SKM-1 (cell line): ENCODE results near the gene MCM6.
"Not testable (repeated sequence)": the region's sequence is repeated elsewhere in the genome, so short reads cannot be mapped to it uniquely, and the experiment has no call there.

ENCODE experiments used
- DNase-seq: peaks from one replicate; lab custom pipeline; 2025; ENCODE audit not compliant: unreplicated experiment; lab: John Stamatoyannopoulos, UW

Gene MCM6

GRCh38 chr2:135876066-135876711 lies at the start of gene MCM6:
TSS of gene MCM6 (minus strand) at chr2:135876443. CDS start at chr2:135876365, 78 bp downstream.
- peak; percentile 94 for DNase-seq

GRCh38 chr2:135925571-135925970 lies 49.3 kb upstream of the MCM6 start:
- no peak for DNase-seq

- DNase-seq, result peak; percentile 14
Measured at GRCh38 chr2:135916207-135916606, 40.0 kb upstream of the MCM6 start.

GRCh38 chr2:135914485-135914884 lies 38.2 kb upstream of the MCM6 start:
- no peak for DNase-seq

- DNase-seq, result no peak
Measured at GRCh38 chr2:135913727-135914365, 37.6 kb upstream of the MCM6 start.

- DNase-seq, result no peak
Measured at GRCh38 chr2:135909976-135910375, 33.7 kb upstream of the MCM6 start.

- DNase-seq, result no peak
Measured at GRCh38 chr2:135905679-135906078, 29.4 kb upstream of the MCM6 start.

GRCh38 chr2:135904341-135904989 lies 28.2 kb upstream of the MCM6 start:
- no peak for DNase-seq

GRCh38 chr2:135903650-135904049 lies 27.4 kb upstream of the MCM6 start:
- no peak for DNase-seq

- DNase-seq, result no peak
Measured at GRCh38 chr2:135899567-135899966, 23.3 kb upstream of the MCM6 start.

GRCh38 chr2:135898234-135898786 lies 22.1 kb upstream of the MCM6 start:
- no peak for DNase-seq

GRCh38 chr2:135894930-135895329 lies 18.7 kb upstream of the MCM6 start:
- no peak for DNase-seq

GRCh38 chr2:135893374-135893794 lies 17.1 kb upstream of the MCM6 start:
- DNase-seq, result no peak

- no peak for DNase-seq
Measured at GRCh38 chr2:135890835-135891234, 14.6 kb upstream of the MCM6 start.

- no peak for DNase-seq
Measured at GRCh38 chr2:135890149-135890548, 13.9 kb upstream of the MCM6 start.

GRCh38 chr2:135888587-135888986 lies 12.3 kb upstream of the MCM6 start:
- not testable (repeated sequence) for DNase-seq

GRCh38 chr2:135885709-135886108 lies 9.5 kb upstream of the MCM6 start:
- no peak for DNase-seq

GRCh38 chr2:135882415-135882814 lies 6.2 kb upstream of the MCM6 start:
- no peak for DNase-seq

- DNase-seq, result not testable (repeated sequence)
Measured at GRCh38 chr2:135876770-135877169, 527 bp upstream of the MCM6 start.

- no peak for DNase-seq
Measured at GRCh38 chr2:135875491-135876065, 665 bp downstream of the MCM6 start.

- DNase-seq, result no peak
Measured at GRCh38 chr2:135874777-135875365, 1.4 kb downstream of the MCM6 start.
